H9 (cell line): Measurements from ENCODE around the gene SLC9A4. TPM values are rescaled to one million over a fixed set of nuclear protein-coding genes. Genes with fewer than 3 reads are reported as not detected.

Experiments used
- DNase-seq: peaks from one replicate; pipeline ENCODE4 v3.0.0-alpha.2; 2017
- H2AFZ ChIP-seq: one replicate; pipeline ENCODE4 v1.6.1; 2013; ENCODE audit warnings: mild to moderate bottlenecking, low read length, control low read depth, moderate library complexity
- H2AK5ac ChIP-seq: 2 replicates; pipeline ENCODE4 v1.6.1; 2013; ENCODE audit warnings: low read length, control low read depth, mixed read lengths; ENCODE audit not compliant: insufficient read length
- H2BK120ac ChIP-seq: one replicate; pipeline ENCODE4 v1.6.1; 2013; ENCODE audit warnings: low read depth, mild to moderate bottlenecking, low read length, control low read depth, inconsistent platforms; ENCODE audit not compliant: poor library complexity, severe bottlenecking
- H2BK12ac ChIP-seq: 2 replicates; pipeline ENCODE4 v1.6.1; 2013; ENCODE audit warnings: low read length, control low read depth, mixed read lengths, low read depth; ENCODE audit not compliant: insufficient read length
- H2BK15ac ChIP-seq: 2 replicates; pipeline ENCODE4 v1.6.1; 2013; ENCODE audit warnings: low read depth, low read length, control low read depth
- H2BK20ac ChIP-seq: one replicate; pipeline ENCODE4 v1.6.1; 2013; ENCODE audit warnings: low read depth, mild to moderate bottlenecking, low read length, control low read depth, inconsistent platforms; ENCODE audit not compliant: poor library complexity, severe bottlenecking
- H2BK5ac ChIP-seq: 2 replicates; pipeline ENCODE4 v1.6.1; 2013; ENCODE audit warnings: low read length, control low read depth, mixed read lengths; ENCODE audit not compliant: insufficient read length
- H3K14ac ChIP-seq: 2 replicates; pipeline ENCODE4 v1.6.1; 2013; ENCODE audit warnings: low read length, control low read depth; ENCODE audit not compliant: insufficient read depth
- H3K18ac ChIP-seq: 2 replicates; pipeline ENCODE4 v1.6.1; 2013; ENCODE audit warnings: low read depth, mild to moderate bottlenecking, mixed read lengths, low read length, control low read depth; ENCODE audit not compliant: insufficient read length
- H3K23ac ChIP-seq: 2 replicates; pipeline ENCODE4 v1.6.1; 2013; ENCODE audit warnings: low read length, control low read depth, mixed read lengths, low read depth; ENCODE audit not compliant: insufficient read length
- H3K23me2 ChIP-seq: 2 replicates; pipeline ENCODE4 v1.6.1; 2013; ENCODE audit warnings: low read depth, mild to moderate bottlenecking, mixed read lengths, low read length, control low read depth; ENCODE audit not compliant: insufficient read length, poor library complexity, severe bottlenecking
- H3K27ac ChIP-seq: 2 replicates; pipeline ENCODE4 v1.5.1; 2013; ENCODE audit warnings: low read length, control low read depth, mixed read lengths, low read depth; ENCODE audit not compliant: insufficient read length
- H3K27me3 ChIP-seq: 2 replicates; pipeline ENCODE4 v1.6.1; 2013; ENCODE audit warnings: low read length, control low read depth, inconsistent platforms; ENCODE audit not compliant: insufficient read depth
- H3K4ac ChIP-seq: 2 replicates; pipeline ENCODE4 v1.6.1; 2013; ENCODE audit warnings: low read depth, mild to moderate bottlenecking, control low read depth, inconsistent platforms, low read length, moderate library complexity
- H3K4me1 ChIP-seq: 2 replicates; pipeline ENCODE4 v1.6.1; 2013; ENCODE audit warnings: low read length, control low read depth, inconsistent platforms; ENCODE audit not compliant: insufficient read depth
- H3K4me2 ChIP-seq: 2 replicates; pipeline ENCODE4 v1.6.1; 2013; ENCODE audit warnings: low read length, control low read depth, mixed read lengths; ENCODE audit not compliant: insufficient read length, insufficient read depth
- H3K56ac ChIP-seq: 2 replicates; pipeline ENCODE4 v1.6.1; 2013; ENCODE audit warnings: low read depth, mild to moderate bottlenecking, mixed read lengths, low read length, control low read depth; ENCODE audit not compliant: insufficient read length
- H3K79me1 ChIP-seq: 2 replicates; pipeline ENCODE4 v1.6.1; 2013; ENCODE audit warnings: low read depth, mild to moderate bottlenecking, moderate library complexity, low read length, control low read depth, inconsistent platforms; ENCODE audit not compliant: insufficient read depth, poor library complexity, severe bottlenecking
- H3K79me2 ChIP-seq: 2 replicates; pipeline ENCODE4 v1.6.1; 2013; ENCODE audit warnings: low read length, control low read depth, inconsistent platforms; ENCODE audit not compliant: insufficient read depth
- H3K9ac ChIP-seq: 2 replicates; pipeline ENCODE4 v1.6.1; 2013; ENCODE audit warnings: low read length, control low read depth, mixed read lengths; ENCODE audit not compliant: insufficient read length; ENCODE audit errors: extremely low read depth
- H3K9me3 ChIP-seq: one replicate; pipeline ENCODE4 v1.6.1; 2013; ENCODE audit warnings: low read depth, low read length, inconsistent platforms; ENCODE audit not compliant: control insufficient read depth
- H3T11ph ChIP-seq: one replicate; pipeline ENCODE4 v1.6.1; 2013; ENCODE audit warnings: mild to moderate bottlenecking, low read length, control low read depth, inconsistent platforms
- H4K20me1 ChIP-seq: one replicate; pipeline ENCODE4 v1.6.1; 2013; ENCODE audit not compliant: control insufficient read depth, insufficient read length, insufficient read depth
- H4K5ac ChIP-seq: 2 replicates; pipeline ENCODE4 v1.6.1; 2013; ENCODE audit warnings: low read depth, mild to moderate bottlenecking, mixed read lengths, low read length, control low read depth; ENCODE audit not compliant: insufficient read length
- H4K8ac ChIP-seq: replicated peaks from 2 replicates; pipeline ENCODE4 v1.6.1; 2013; ENCODE audit warnings: low read length, control low read depth, mixed read lengths, low read depth; ENCODE audit not compliant: insufficient read length
- H4K91ac ChIP-seq: 2 replicates; pipeline ENCODE4 v1.6.1; 2013; ENCODE audit warnings: low read depth, mild to moderate bottlenecking, moderate library complexity, mixed read lengths, low read length, control low read depth; ENCODE audit not compliant: insufficient read length
- H3K27ac Mint-ChIP-seq, 3 experiments: 2 replicates in 2 of 3; 3 replicates in 1 of 3; pipeline ENCODE4 v1.8.0; 2020 to 2021; ENCODE audit warnings: mixed read lengths in 3 of 3, mild to moderate bottlenecking in 1 of 3, moderate library complexity in 1 of 3
- H3K27me3 Mint-ChIP-seq: 2 replicates; pipeline ENCODE4 v1.8.0; 2021; ENCODE audit warnings: low read depth, mild to moderate bottlenecking, moderate library complexity, mixed read lengths
- H3K36me3 Mint-ChIP-seq, 3 experiments: 2 replicates in 2 of 3; 3 replicates in 1 of 3; pipeline ENCODE4 v1.8.0; 2020 to 2021; ENCODE audit warnings: low read depth in 3 of 3, mixed read lengths in 3 of 3; ENCODE audit not compliant: insufficient read depth in 1 of 3
- H3K4me1 Mint-ChIP-seq, 2 experiments: 2 replicates each; pipeline ENCODE4 v1.8.0; 2020; ENCODE audit warnings: mixed read lengths in 2 of 2
- H3K4me3 Mint-ChIP-seq, 2 experiments: 2 replicates in 1 of 2; 3 replicates in 1 of 2; pipeline ENCODE4 v1.8.0; 2020 to 2021; ENCODE audit warnings: mild to moderate bottlenecking in 2 of 2, mixed read lengths in 2 of 2, moderate library complexity in 1 of 2
- H3K9me3 Mint-ChIP-seq, 2 experiments: 2 replicates in 1 of 2; 3 replicates in 1 of 2; pipeline ENCODE4 v1.8.0; 2020; ENCODE audit warnings: mild to moderate bottlenecking in 2 of 2, mixed read lengths in 2 of 2, moderate library complexity in 1 of 2
- CTCF ChIP-seq: fragments of 200-600 bp; sonication (generic); conservative IDR thresholded peaks from 3 replicates; pipeline ENCODE4 v1.8.0; 2021; ENCODE audit warnings: antibody characterized with exemption, mild to moderate bottlenecking
- WGBS: extraction: QIAGEN DNeasy Blood & Tissue Kit; methylation state at CpG from one replicate; pipeline ENCODE4 v1.1.7; 2013; ENCODE audit warnings: missing lambda C conversion rate, low lambda C conversion rate, mixed read lengths; ENCODE audit not compliant: insufficient read length; ENCODE audit errors: extremely low coverage; 5-methylcytosine and 5-hydroxymethylcytosine counted together
- total RNA-seq: library from RNA; stranded (reverse); gene quantifications from 2 replicates; pipeline ENCODE4 v1.2.1, GENCODE V29; 2021

Gene SLC9A4
- total RNA-seq, 1 experiment from 2014 or later: not detected

GRCh38 chr2:102558463-102558862 lies 85.4 kb downstream of the SLC9A4 start:
- Mint-ChIP-seq H3K27ac (no peak overlapping the region), H3K9me3 (no peaks in the 10 kb centered on the region; a peak in 2 of 5 replicates), H3K36me3 (no peaks in the 10 kb centered on the region), H3K4me1 (peaks cover 0 to 4% of the 10 kb centered on the region in 2 experiments; a peak in 1 of 4 replicates), H3K27me3 (no peaks in the 10 kb centered on the region), H3K4me3 (no peak overlapping the region)
- Histone ChIP-seq H3T11ph (no peak overlapping the region), H4K8ac (no peak overlapping the region), H2BK5ac (no peak overlapping the region), H3K56ac (no peak overlapping the region), H3K4me2 (no peak overlapping the region), H3K4me1 (no peaks in the 10 kb centered on the region), H4K20me1 (no peaks in the 10 kb centered on the region), H3K79me1 (no peaks in the 10 kb centered on the region), H3K23ac (no peak overlapping the region), H3K4ac (no peak overlapping the region), H2BK15ac (no peak overlapping the region), H2AFZ (no peak overlapping the region), H4K5ac (no peak overlapping the region), H2BK12ac (no peak overlapping the region), H4K91ac (no peak overlapping the region), H3K9me3 (no peaks in the 10 kb centered on the region), H2BK120ac (no peak overlapping the region), H3K23me2 (no peaks in the 10 kb centered on the region), H2AK5ac (no peak overlapping the region), H3K9ac (no peak overlapping the region), H3K79me2 (no peaks in the 10 kb centered on the region), H3K18ac (no peak overlapping the region), H3K27ac (no peak overlapping the region), H3K27me3 (no peaks in the 10 kb centered on the region; the same call in 1 of the 2 replicates), H3K14ac (no peak overlapping the region), H2BK20ac (no peak overlapping the region)
- WGBS: no CpG with 5 or more reads among the region's 1 CpG
- no peak for TF ChIP-seq CTCF
- DNase-seq: no peak
